Right lobe of liver (tissue), 6 donors: Measurements from ENCODE around the gene NKAIN1. TPM values are rescaled to one million over a fixed set of nuclear protein-coding genes. Genes with fewer than 3 reads are reported as not detected.
"Not testable (repeated sequence)": the region's sequence is repeated elsewhere in the genome, so short reads cannot be mapped to it uniquely, and the experiment has no call there.

Source experiments
- ATAC-seq, 4 donors: fragments of 200-7000 bp; cut with Tn5 transposase; one replicate each; pipeline ENCODE4 v1.9.1; 2020; ENCODE audit warnings: mild to moderate bottlenecking in 4 of 4, moderate library complexity in 4 of 4
- DNase-seq, 3 donors: peaks; one replicate each; pipeline ENCODE4 v3.0.0-alpha.2; 2020
- H3K27ac ChIP-seq, 3 donors: fragments of 200-600 bp; one replicate each; pipeline ENCODE4 v1.8.0; 2022
- H3K27me3 ChIP-seq, 2 donors: fragments of 200-600 bp; one replicate each; pipeline ENCODE4 v1.8.0; 2022
- H3K36me3 ChIP-seq, 4 donors: fragments of 200-600 bp; sonication (generic) in 1 of 4; one replicate each; pipeline versions ENCODE4 v1.5.1 to v1.8.0; 2017 to 2022; ENCODE audit warnings: control low read depth in 1 of 4
- H3K4me1 ChIP-seq, 4 donors: fragments of 200-600 bp; sonication (generic) in 1 of 4; one replicate each; pipeline versions ENCODE4 v1.5.1 to v1.8.0; 2017 to 2022; ENCODE audit warnings: control low read depth in 1 of 4
- H3K4me3 ChIP-seq, 3 donors: fragments of 200-600 bp; one replicate each; pipeline ENCODE4 v1.8.0; 2022
- H3K9me3 ChIP-seq, 4 donors: fragments of 200-600 bp; sonication (generic) in 1 of 4; one replicate each; pipeline versions ENCODE4 v1.5.1 to v1.8.0; 2017 to 2022; ENCODE audit warnings: control low read depth in 1 of 4
- CTCF ChIP-seq, 4 donors: fragments of 200-600 bp in 3 of 4; fragments of 450-650 bp in 1 of 4; IDR thresholded peaks; one replicate each; pipeline versions ENCODE4 v1.5.1 to v1.8.0; 2016 to 2022; ENCODE audit warnings: antibody characterized with exemption in 4 of 4, mild to moderate bottlenecking in 2 of 4
- POLR2A ChIP-seq: fragments of 450-650 bp; IDR thresholded peaks from one replicate; pipeline ENCODE4 v1.6.1; 2017; ENCODE audit warnings: antibody characterized with exemption, mild to moderate bottlenecking
- whole genome bisulfite sequencing: methylation state at CpG from one replicate; pipeline ENCODE4 v1.1.6; 2018; ENCODE audit warnings: low coverage, low lambda C conversion rate; ENCODE audit not compliant: insufficient coverage; ENCODE audit errors: missing lambda C conversion rate; 5-methylcytosine and 5-hydroxymethylcytosine counted together
- intact Hi-C, 2 donors: fragments of 100-400 bp; cut with DNase I; formaldehyde crosslinking; loops; one replicate each; pipeline versions ENCODE4 v1.11.2 to v1.14.1; 2022
- total RNA-seq, 6 experiments: library from RNA; depleted of rRNA in 2 of 6; stranded (reverse); fragments of >200 nt in 2 of 6; fragmentation: NEBNext Ultra II Directional in 3 of 6; extraction: Animal tissue kit (Norgen Biotek cat#: 25700) in 3 of 6; gene quantifications; one replicate each; pipeline versions ENCODE4 v1.1.0 to v1.2.4, GENCODE V29; 2016 to 2023
- donor health status: DM: no; HTN: yes; CAD: no.
- donor health status: DM: no; HTN: no; CAD: no.
- donor health status: DM: no; HTN: no; CAD: no.
- donor health status: DM: no; HTN: yes; CAD: no.
- donor health status: DM: no; HTN: yes; CAD: no.

The NKAIN1 gene
- total RNA-seq, 6 experiments from 2014 or later, result not detected

GRCh38 chr1:31199236-31199790 lies 40.4 kb downstream of the NKAIN1 start:
- DNase-seq, result no peak
- WGBS, result 61% methylated on average over 3 of the region's 8 CpGs
- intact Hi-C loops, result no loop called here
- no peaks in the 10 kb centered on the region for H3K27me3 ChIP-seq
- H3K9me3 ChIP-seq, result no peaks in the 10 kb centered on the region
- no peaks in the 10 kb centered on the region for H3K36me3 ChIP-seq
- no peaks in the 10 kb centered on the region for H3K4me1 ChIP-seq
- H3K4me3 ChIP-seq, result no peak overlapping the region
- TF ChIP-seq CTCF (IDR thresholded peaks at IDR 0.05) (no peak), POLR2A (no peak)
- no peak for ATAC-seq
- no peak overlapping the region for H3K27ac ChIP-seq

GRCh38 chr1:31198600-31198999 lies 41.1 kb downstream of the NKAIN1 start:
- Histone ChIP-seq H3K27me3 (no peaks in the 10 kb centered on the region), H3K4me1 (no peaks in the 10 kb centered on the region), H3K9me3 (no peaks in the 10 kb centered on the region), H3K36me3 (no peaks in the 10 kb centered on the region), H3K27ac (no peak overlapping the region), H3K4me3 (no peak overlapping the region)
- WGBS, result 60% methylated on average over 5 of the region's 7 CpGs
- DNase-seq (no peak), ATAC-seq (no peak)
- intact Hi-C loops, result no loop called here
- TF ChIP-seq POLR2A (no peak), CTCF (IDR thresholded peaks at IDR 0.05) (no peak)

- DNase-seq (no peak), ATAC-seq (no peak)
- Histone ChIP-seq H3K27ac (no peak overlapping the region), H3K4me3 (no peak overlapping the region), H3K4me1 (no peaks in the 10 kb centered on the region), H3K36me3 (no peaks in the 10 kb centered on the region), H3K27me3 (no peaks in the 10 kb centered on the region), H3K9me3 (no peaks in the 10 kb centered on the region)
- TF ChIP-seq POLR2A (no peak), CTCF (IDR thresholded peaks at IDR 0.05) (no peak)
- WGBS, result 96% methylated on average over 7 of the region's 7 CpGs
- intact Hi-C loops, result no loop called here
Measured at GRCh38 chr1:31198150-31198549, 41.5 kb downstream of the NKAIN1 start.

- WGBS, result 28% methylated on average over 2 of the region's 2 CpGs
- intact Hi-C loops, result no loop called here
Measured at GRCh38 chr1:31196685-31197084, 43.0 kb downstream of the NKAIN1 start.

GRCh38 chr1:31195267-31195666 lies 44.4 kb downstream of the NKAIN1 start:
- H3K36me3 ChIP-seq, H3K27me3 ChIP-seq, H3K4me3 ChIP-seq, intact Hi-C loops, H3K4me1 ChIP-seq, H3K9me3 ChIP-seq, DNase-seq, ATAC-seq, H3K27ac ChIP-seq: not testable (repeated sequence)
- 82% methylated on average over 10 of the region's 10 CpGs for WGBS

More at GRCh38 chr1:31196685-31197084, 43.0 kb downstream of the NKAIN1 start:
- no peak overlapping the region for H3K4me3 ChIP-seq
- H3K27me3 ChIP-seq, result no peaks in the 10 kb centered on the region
- no peaks in the 10 kb centered on the region for H3K4me1 ChIP-seq
- H3K27ac ChIP-seq, result no peak overlapping the region
- no peaks in the 10 kb centered on the region for H3K36me3 ChIP-seq
- DNase-seq (peak; percentile 78 to 84 (median 80)), ATAC-seq (peak; percentile 73 to 99 (median 83))
- no peaks in the 10 kb centered on the region for H3K9me3 ChIP-seq
- no peak for TF ChIP-seq POLR2A
- no peak for TF ChIP-seq CTCF (IDR thresholded peaks at IDR 0.05)
